Activated CD4-positive, alpha-beta T cell treated with anti-CD3 and anti-CD28 coated beads for 1 hour (primary cell): ENCODE results near the gene HPCAL1.

Source experiments
- DNase-seq: peaks from one replicate; pipeline ENCODE4 v3.0.0-alpha.2; 2020

HPCAL1 gene

DNA sequence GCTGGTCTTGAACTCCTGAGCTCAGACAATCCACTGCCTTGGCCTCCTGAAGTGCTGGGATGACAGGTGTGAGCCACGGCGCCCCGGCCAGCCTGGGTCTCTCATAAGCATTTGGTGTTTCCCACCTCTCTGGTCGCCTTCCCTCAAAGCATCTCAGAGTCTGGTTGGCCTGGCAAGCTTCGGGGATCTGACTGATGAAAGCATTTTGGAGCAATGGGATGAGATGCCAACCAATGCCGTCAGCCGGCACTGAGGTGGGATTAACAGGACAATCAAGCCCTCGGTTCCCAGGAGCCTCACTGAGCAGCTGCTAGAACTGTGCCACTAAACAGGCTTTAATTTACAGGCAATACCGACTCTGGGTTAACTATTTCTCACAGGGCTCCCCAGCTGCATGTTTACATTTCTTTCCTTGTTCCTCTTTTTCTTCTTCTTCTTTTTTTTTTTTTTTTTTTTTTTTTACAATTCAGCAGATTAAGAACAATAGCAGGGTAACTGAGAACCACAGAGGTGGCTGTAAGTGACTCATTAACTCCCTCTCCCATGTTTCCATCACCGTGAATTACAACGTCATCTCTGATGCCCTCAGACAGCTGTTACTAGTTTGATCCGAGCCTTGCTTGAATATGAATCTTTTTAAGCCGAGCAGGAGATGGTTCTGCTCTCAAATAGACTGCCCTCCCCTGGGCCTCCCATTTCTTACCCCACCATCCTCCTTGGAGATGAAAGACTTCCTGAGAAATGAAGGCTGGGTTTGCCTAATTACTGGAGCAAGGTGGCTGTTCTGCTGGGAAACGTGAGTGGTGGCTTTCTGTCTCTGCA lies 107.5 kb downstream of the HPCAL1 start:
- DNase-seq, result no peak

- DNase-seq, result no peak
Measured at GRCh38 chr2:10410823-10411437, 108.2 kb downstream of the HPCAL1 start.

- no peak for DNase-seq
Measured at GRCh38 chr2:10411557-10411956, 108.9 kb downstream of the HPCAL1 start.

DNA sequence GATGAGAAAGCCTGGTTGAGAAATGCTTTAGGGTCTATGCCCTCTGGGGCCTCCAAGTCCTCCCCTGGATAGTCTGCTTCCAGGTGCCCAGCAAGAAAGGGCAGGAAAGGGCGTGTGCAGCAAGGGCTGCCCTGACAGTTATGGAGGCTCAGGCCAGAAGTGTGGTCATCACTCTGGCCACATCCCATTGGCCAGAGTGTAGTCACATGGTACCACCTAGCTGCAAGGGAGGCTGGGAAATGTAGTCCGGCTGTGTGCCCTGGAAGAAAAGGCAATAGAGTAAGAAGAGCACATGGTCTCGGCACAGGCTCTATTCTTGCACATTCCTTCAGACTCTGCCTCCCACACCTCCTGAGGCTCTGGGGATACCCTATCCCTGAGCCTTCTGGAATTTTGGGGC lies 109.7 kb downstream of the HPCAL1 start:
- DNase-seq, result no peak

- no peak for DNase-seq
Measured at GRCh38 chr2:10413503-10413902, 110.8 kb downstream of the HPCAL1 start.

GRCh38 chr2:10413991-10414451 lies 111.3 kb downstream of the HPCAL1 start:
- no peak for DNase-seq

GRCh38 chr2:10414591-10414990 lies 111.9 kb downstream of the HPCAL1 start:
- DNase-seq, result no peak

DNA sequence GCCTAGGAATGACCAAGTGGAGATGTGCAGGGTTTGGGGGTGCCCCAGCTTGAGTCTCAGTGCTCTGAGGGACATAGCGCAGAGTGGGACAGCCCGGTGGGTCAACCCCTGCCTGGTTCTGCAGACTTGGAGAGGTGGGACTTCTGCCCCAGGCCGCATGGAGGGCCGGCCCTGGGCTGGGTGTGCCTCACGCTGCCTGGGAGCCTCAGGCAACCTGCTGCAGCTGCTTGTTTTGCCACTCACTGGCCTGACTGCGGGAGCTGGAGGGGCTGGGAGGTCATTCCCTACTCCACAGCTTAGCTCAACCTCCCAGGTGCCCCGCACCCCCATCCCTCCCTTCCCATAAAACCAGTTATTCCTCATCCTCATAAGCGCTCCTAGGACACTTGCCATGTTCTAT lies 112.3 kb downstream of the HPCAL1 start:
- no peak for DNase-seq

GRCh38 chr2:10415640-10416039 lies 112.9 kb downstream of the HPCAL1 start:
- no peak for DNase-seq

GRCh38 chr2:10417551-10418335 lies 115.0 kb downstream of the HPCAL1 start:
- no peak for DNase-seq

GRCh38 chr2:10419553-10420257 lies 117.0 kb downstream of the HPCAL1 start:
- DNase-seq, result no peak

DNA sequence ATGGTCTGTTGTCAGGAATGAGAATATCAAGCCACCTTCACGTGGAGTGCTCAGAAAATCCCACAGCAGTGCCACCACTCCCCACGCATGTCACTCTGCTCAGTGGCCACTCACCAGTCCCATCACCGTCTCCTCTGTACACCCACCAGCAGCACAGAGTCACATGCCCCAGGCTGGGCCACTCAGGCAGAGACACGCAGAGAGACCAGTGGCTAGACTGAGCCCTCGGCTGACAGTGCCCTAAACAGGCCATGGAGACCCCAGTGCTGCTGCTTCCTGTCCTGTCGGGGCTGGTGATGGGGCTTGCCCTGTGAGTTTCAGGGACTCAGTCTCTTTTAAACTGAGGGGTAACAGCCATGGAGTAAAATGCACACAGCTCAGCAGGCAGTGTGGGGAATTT lies 119.5 kb downstream of the HPCAL1 start:
- no peak for DNase-seq

DNA sequence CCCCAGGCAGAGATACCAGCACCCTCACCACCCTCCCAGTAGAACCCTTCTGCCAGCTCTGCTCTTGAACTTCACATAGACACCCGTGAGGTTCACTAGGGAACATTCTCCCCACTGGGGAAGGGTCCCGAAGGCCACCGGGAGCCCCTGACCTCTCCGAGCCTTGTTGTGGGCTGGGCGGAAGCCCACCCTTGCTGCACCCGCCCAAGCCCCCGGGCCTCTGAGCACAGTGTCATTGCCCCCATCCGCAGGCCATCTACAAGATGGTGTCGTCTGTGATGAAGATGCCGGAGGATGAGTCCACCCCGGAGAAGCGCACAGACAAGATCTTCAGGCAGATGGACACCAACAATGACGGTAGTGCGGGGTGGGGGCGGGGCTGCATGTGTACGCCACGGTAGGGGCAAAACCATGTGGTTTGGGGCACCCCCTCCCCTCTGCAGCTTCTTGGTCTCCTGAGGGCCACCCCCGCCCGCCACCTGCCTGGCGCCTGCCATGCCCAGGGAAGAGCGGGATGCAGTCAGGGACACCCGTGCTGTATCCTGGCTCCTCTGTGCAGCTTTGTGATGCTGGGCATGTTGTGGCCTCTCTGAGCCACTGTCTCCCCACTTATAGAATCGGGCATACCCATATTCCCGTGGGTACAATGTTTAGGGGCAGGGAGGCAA lies 120.2 kb downstream of the HPCAL1 start:
- no peak for DNase-seq

DNA sequence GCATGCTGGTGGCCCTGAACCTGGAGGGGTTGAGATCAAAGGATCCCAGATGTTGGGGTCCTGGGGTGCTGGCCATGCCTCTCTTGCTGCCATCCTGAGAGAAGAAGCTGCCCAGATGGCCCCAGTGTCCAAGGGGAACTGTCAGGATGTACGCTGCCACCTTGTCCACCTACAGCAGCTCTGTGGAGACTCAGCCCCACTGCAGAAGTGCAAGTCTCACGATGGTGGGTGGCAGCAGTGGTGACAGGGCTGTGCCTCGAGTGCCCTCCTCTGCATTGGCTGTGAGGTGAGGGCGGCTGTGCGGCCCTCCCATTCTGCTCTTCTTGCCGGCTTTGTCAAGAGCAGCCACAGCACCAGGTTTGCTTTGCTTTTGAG lies 120.7 kb downstream of the HPCAL1 start:
- DNase-seq, result no peak

- DNase-seq, result no peak
Measured at GRCh38 chr2:10424051-10424450, 121.3 kb downstream of the HPCAL1 start.

DNA sequence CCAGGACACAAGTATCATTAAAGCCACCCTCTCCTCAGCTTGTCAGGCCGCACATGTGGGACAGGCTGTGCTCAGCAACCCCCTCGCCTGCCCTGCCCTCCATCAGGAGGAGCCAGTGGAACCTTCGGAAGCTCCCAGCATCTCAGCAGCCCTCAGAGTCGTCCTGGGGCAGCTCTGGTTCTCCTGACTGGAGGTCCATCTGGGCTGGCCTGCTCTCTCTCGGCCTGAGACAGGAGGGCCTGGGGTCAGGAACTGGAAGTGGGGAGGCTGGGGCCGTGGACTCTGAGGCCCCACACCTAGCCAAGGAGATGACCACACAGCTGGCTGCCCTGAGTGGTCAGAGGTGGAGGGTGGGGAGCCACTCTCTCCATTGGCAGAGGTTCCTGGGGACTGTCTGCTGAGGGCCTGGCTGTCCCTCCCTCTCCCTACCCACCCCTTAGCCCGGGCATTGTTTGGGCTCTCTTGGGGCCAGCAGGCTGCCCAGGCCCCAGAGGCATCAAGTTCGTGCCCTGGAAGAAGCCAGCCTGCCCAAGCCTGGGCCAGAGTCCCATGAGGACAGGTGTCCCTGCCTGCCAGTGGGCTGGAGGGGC lies 122.3 kb downstream of the HPCAL1 start:
- no peak for DNase-seq

DNA sequence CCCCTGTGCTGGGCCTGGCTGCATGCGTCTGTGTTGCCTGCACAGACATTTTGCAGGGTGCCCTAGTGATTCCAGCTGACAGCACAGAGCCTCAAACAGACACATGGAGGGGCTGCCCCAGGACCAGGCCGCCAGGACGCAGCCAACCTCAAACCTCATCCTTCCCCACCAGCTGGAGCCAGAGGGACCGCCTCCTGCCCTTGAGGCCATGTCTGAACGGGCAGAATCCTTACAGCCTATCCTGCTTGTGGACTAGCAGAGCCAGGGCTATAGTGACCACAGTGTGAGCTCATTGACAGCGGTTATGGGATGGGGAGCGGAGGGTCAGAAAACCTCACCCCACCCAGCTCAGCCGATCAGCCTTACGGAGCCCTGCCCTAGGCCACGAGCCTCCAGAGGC lies 123.0 kb downstream of the HPCAL1 start:
- no peak for DNase-seq

GRCh38 chr2:10426726-10427617 lies 124.3 kb downstream of the HPCAL1 start:
- no peak for DNase-seq

DNA sequence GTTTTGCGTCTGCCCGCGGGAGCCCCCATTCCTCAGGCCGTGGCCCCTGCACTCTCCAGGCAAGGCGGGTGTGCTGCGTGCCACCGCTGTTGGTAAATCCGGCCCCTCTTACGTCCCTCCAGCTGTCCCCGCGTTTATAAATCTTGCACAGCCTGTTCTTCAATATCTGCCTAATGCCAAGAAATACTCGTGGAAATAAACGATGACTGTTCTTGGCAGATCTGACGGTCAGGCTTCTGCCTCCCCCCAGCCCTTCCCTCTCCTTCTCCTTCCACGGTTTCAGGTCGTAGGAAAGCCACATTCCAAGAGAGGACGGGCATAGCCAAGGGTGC lies 124.9 kb downstream of the HPCAL1 start:
- DNase-seq, result no peak

DNA sequence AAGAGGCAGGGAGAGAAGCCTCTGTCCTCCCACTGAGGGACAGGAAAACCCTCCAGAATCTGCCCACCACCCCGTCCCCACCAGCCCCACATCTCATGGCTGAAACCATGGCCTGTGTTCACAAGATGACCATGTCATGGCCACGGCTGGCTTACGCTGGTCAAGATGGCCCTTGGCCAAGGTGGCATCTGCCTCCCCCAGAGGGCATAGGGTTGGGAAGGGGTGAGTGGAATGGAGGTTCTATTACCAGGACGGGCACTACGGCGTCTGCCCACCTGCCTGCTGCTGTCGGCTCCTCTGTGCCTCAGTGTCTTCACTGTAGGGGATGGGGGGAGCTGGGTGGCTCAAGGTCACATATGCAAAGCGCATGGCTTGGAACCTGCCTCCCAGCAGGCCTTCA lies 125.7 kb downstream of the HPCAL1 start:
- DNase-seq, result no peak

GRCh38 chr2:10428924-10429323 lies 126.2 kb downstream of the HPCAL1 start:
- DNase-seq, result no peak
